D341Med (cell line): ENCODE results near the gene NBAS.
"Not testable (repeated sequence)": the region's sequence is repeated elsewhere in the genome, so short reads cannot be mapped to it uniquely, and the experiment has no call there.

Experiments used
- DNase-seq: peaks from one replicate; pipeline ENCODE4 v3.0.0; 2012; ENCODE audit warnings: low spot score

Gene NBAS

GRCh38 chr2:15359716-15360531 lies 201.2 kb downstream of the NBAS start:
- DNase-seq: no peak

GRCh38 chr2:15357922-15358321 lies 203.2 kb downstream of the NBAS start:
- no peak for DNase-seq

GRCh38 chr2:15357186-15357585 lies 203.9 kb downstream of the NBAS start:
- DNase-seq: no peak

GRCh38 chr2:15355386-15355785 lies 205.7 kb downstream of the NBAS start:
- DNase-seq: no peak

DNA sequence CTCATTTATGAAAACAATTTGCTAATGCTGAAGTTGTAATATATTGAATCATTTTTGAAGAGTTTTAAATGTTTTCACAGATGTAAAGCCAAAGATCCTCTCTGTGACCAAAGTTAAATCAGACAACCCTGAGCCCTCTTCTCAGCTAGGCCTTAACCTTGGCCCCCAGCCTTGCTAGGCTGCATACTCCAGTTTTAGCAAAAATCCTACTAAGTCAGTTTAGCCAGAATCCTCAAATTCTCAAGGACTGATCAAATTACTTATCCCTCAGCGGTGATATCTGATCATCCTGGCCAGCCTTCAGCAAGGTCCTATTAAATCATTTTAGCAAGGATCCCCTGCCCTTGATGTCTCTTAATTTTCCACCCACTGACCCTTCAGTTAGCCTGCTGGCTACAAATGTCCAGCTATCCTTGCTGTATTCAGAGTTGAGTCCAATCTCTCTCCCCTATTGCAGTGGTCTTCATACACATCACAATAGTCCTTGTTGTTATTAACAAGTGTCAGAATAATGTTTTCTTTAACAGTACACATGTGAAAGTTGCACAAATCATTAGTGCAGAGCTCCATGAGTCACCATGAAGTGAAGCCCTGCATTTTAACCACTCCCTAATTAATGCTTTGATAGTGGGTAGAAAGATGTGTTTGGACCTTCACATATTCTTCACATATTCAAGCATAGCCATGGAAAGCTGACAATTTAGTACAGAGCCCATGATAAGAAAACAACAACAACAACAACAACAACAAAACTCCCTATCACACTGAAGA lies 206.4 kb downstream of the NBAS start:
- no peak for DNase-seq

DNA sequence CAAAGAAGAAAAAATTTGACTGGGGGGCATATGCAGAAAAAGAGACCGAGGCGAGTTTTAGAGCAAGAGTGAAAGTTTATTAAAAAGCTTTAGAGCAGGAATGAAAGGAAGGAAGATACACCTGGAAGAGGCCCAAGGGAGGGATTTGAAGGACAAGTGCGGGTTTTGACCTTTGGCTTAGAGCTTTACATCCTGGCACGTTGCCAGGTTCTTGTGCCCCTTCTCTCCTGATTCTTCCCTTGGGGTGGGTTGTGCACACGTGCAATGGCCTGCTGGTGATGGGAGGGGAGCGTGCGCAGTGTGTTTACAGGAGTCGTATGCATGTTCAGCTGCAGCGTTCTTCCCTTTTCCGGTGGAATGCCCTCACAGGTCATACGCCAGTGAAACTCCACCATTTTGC lies 208.8 kb downstream of the NBAS start:
- DNase-seq: no peak

DNA sequence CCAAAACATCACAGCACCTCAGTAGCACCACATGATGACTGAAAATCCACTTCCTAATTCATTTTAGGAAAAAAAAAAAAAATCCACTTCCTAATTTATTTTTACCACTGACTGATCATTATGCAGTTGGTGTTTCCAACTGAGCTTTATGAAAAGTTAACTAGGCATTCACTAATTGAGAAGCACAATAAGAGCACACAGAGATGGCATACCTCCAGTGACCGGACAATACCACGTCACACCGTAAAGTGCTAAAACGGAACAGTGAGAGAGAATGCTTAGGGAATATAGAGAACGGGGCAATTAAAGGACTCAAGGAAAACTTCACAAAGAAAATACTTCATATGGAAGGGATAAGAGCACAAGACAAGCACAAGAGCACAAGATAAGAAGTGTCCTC lies 212.5 kb downstream of the NBAS start:
- no peak for DNase-seq

DNA sequence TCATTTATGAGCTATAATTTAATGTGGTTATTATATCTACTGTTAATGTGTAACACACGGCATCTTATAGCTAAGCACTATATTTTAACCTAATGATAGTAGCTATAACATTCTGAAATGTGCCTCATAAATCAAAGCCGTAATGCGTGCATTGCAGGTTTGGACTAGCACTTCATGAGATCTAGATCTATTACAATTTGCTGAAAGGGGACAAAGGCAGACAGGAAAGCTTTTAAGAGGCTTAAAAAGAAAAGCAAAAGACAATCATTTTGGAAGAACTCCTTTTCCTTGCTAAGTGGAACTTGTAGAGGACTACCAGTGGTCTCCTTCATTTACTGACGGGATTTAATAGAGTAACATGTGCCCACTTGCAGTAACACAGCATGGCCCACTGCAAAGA lies 213.1 kb downstream of the NBAS start:
- no peak for DNase-seq

- DNase-seq: no peak
These were observed 214.5 kb downstream of the NBAS start for GRCh38 chr2:15346624-15347023.

- no peak for DNase-seq
These were observed 223.0 kb downstream of the NBAS start for GRCh38 chr2:15337996-15338666.

- no peak for DNase-seq
These were observed 226.3 kb downstream of the NBAS start for GRCh38 chr2:15334644-15335326.

DNA sequence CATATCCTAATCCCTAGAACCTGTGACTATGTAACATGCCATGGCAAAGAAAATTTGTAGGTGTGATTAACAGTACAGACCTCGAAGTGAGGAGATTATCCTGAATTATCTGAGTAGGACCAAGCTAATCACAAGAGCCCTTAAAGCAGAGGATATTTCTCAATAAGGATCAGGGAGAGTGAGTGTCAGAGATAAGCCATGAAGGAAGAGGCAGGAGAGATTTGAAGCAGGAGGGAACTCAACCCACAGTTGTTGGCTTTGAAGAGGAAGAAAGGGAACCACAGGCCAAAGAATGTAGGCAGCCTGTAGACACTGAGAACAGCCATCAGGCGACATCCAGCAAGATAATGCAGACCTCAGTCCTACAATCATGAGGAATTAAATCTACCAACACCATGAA lies 229.3 kb downstream of the NBAS start:
- peak; percentile 28 for DNase-seq

DNA sequence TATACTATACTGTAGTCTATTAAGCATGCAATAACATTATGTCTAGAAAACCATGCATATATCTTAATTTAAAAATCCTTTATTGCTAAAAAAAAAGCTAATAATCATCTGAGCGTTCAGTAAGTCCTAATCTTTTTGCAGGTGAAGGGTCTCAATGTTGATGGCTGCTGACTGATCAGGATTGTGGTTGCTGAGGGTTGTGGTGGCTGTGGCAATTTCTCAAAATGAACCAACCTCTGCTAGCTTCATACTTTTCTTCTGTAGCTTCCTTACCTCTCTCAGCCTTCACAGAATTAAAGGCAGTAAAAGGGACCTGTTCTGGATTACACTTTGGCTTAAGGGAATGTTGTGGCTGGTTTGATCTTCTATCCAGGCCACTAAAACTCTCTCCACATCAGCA lies 235.8 kb downstream of the NBAS start:
- DNase-seq: no peak

DNA sequence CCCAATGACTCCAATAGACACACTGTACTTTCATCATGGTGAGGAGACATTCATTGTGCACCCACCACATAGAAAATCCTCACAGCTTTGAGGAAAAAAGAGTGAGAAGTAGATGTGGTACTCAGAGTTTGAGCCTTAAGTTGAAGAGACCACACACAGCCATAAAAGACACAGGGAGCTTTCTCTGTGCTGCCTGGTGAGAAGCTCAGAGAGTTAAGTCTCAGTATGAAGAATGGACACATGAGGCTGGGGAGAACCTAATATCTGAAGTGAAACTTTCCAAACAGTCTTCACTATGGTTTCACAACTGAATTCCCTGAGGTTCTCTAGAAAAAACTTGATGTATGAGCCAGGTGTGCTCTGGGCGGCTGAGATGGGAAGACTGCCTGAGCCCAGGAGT lies 237.9 kb downstream of the NBAS start:
- DNase-seq: no peak

- DNase-seq: not testable (repeated sequence)
These were observed 239.7 kb downstream of the NBAS start for GRCh38 chr2:15321481-15321880.

DNA sequence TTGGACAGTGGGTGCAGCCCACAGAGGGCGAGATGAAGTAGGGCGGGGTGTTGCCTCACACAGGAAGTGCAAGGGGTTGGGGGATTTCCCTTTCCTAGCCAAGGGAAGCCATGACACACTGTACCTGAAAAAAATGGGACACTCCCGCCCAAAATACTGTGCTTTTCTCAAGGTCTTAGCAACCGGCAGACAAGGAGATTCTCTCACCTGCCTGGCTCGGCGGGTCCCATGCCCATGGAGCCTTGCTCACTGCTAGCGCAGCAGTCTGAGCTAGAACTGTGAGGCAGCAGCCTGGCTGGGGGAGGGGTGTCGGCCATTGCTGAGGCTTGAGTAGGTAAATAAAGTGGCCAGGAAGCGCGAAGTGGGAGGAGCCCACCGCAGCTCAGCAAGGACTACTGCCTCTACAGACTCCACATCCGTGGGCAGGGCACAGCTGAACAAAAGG lies 244.7 kb downstream of the NBAS start:
- no peak for DNase-seq

DNA sequence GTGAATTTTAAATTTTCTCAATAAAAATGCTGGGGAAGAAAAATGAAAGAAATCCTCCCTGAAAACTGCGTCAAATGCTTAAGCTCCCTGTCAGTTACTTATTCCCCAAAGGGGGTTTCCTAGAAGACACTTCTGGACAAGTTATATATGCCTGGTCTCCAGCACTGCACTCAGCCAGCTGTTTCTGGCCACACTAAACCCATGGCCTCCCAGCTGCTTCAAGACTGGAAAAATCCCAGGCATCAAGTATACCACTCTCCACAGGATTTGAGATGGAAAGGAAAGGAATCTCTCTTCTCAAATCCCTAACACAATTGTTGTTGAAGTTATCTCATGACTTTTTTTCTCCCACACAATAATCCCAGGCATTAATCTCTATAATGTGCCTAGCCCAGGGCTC lies 245.7 kb downstream of the NBAS start:
- no peak for DNase-seq

GRCh38 chr2:15313657-15314056 lies 247.5 kb downstream of the NBAS start:
- DNase-seq: no peak

DNA sequence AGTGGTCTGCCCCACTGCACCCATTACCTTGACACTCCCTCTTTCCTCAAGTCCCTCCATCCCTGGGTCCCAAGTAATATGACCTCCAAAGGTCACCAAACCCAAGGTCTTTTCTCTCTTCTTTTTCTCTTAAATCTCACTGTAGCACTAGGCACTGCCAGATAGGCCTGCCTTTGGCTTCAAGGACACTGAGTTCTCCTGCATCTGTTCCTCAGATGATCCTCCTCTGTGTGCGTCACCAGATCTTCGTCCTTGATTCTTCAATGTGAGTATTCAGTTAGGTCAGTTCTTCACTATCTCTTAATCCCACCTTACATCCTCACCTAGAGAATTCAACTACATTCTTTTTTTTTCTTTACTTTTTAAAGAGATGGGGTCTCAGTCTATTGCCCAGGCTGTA lies 249.2 kb downstream of the NBAS start:
- DNase-seq: no peak

GRCh38 chr2:15311201-15311907 lies 249.8 kb downstream of the NBAS start:
- DNase-seq: no peak

DNA sequence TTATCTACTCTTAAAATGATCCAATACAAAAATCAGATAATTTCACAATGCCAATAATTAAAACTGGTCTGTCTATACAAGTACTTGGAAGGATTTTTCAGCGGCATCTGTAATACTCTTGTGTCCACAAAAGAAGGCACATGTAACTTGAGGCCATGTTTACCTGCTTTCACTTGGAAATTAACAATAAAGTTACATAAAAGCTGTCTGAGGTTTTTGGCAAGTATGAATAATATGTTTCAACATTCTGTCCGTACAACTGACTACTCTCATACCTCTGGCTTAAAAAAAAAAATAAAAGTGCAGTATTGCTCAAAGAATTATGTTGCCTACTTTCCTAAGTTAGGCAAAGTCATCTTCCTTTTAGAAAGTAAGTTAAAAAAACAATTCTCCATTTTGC lies 253.6 kb downstream of the NBAS start:
- DNase-seq: no peak

DNA sequence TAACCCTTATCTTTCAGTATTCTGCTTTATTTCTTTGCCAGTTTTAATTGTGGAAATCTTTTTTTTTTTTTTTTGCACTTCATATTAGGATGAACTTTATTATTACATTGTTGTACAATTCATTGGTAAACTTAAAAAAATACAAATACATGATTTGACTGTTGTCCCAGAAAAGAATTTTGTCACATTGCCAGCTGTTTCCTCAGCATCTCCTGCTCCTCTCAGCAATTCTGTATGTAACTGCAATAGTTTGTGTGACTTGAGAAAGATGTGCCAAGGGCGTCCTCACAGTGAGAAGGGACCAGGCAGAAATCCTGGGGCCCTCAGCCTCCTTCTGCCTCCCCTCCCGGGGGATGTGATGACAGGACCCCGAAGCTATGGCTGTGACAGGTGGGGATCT lies 254.4 kb downstream of the NBAS start:
- DNase-seq: no peak
